SK-N-SH (cell line): ENCODE measurements around the gene TP53AIP1. TPM values are rescaled to one million over a fixed set of nuclear protein-coding genes. Genes with fewer than 3 reads are reported as not detected.

Experiments
- CTCF ChIA-PET: fragments of 300-600, 350-600 bp; formaldehyde crosslinking; extraction: SDS; loops from one replicate; lab custom pipeline; 2021; lab: Yijun Ruan, JAX
- POLR2A ChIA-PET: fragments of 350-600 bp; sonication (Branson Sonifier 250); formaldehyde crosslinking; extraction: SDS; loops from one replicate; lab custom pipeline; 2020; ENCODE audit warnings: antibody characterized with exemption, inconsistent platforms; lab: Yijun Ruan, JAX
- DNase-seq: peaks from one replicate; pipeline ENCODE4 v3.0.0; 2012
- H2AFZ ChIP-seq: fragments of 200-600 bp; sonication (generic); 2 replicates; pipeline ENCODE4 v1.8.1; 2016; ENCODE audit warnings: antibody characterized with exemption, mild to moderate bottlenecking, low read depth
- H3F3A ChIP-seq: fragments of 200-600 bp; sonication (generic); replicated peaks from 2 replicates; pipeline ENCODE3; 2016; ENCODE audit warnings: antibody characterized with exemption, mild to moderate bottlenecking; ENCODE audit not compliant: insufficient read depth
- H3K27ac ChIP-seq, 2 experiments: fragments of 200-500 bp in 1 of 2; fragments of 200-600 bp in 1 of 2; sonication (Bioruptor generic) in 1 of 2; sonication (generic), shearing (Covaris generic) in 1 of 2; 2 replicates each; pipeline versions ENCODE4 v1.5.1 to v1.6.1; 2014 to 2016; ENCODE audit warnings: low read depth in 2 of 2, inconsistent platforms in 1 of 2, low read length in 1 of 2, mild to moderate bottlenecking in 1 of 2, mixed read lengths in 1 of 2
- H3K27me3 ChIP-seq: fragments of 200-600 bp; sonication (generic), shearing (Covaris generic); 2 replicates; pipeline ENCODE4 v1.6.1; 2016; ENCODE audit warnings: mixed run types; ENCODE audit not compliant: insufficient read depth
- H3K36me3 ChIP-seq, 2 experiments: fragments of 200-500 bp in 1 of 2; fragments of 200-600 bp in 1 of 2; sonication (Bioruptor generic) in 1 of 2; sonication (generic) in 1 of 2; replicated peaks in 1 of 2; 2 replicates each; pipeline versions ENCODE3 to v1.5.1; 2014 to 2016; ENCODE audit warnings: low read length in 1 of 2, mild to moderate bottlenecking in 1 of 2; ENCODE audit not compliant: insufficient read depth in 2 of 2, control insufficient read depth in 1 of 2
- H3K4me1 ChIP-seq, 2 experiments: fragments of 200-500 bp in 1 of 2; fragments of 200-600 bp in 1 of 2; sonication (Bioruptor generic) in 1 of 2; sonication (generic), shearing (Covaris generic) in 1 of 2; 2 replicates each; pipeline versions ENCODE4 v1.5.1 to v1.6.1; 2014 to 2016; ENCODE audit warnings: low read depth in 1 of 2, low read length in 1 of 2, mixed run types in 1 of 2; ENCODE audit not compliant: insufficient read depth in 2 of 2, control insufficient read depth in 1 of 2
- H3K4me2 ChIP-seq: fragments of 200-600 bp; sonication (generic), shearing (Covaris generic); 2 replicates; pipeline ENCODE4 v1.6.1; 2017; ENCODE audit warnings: mixed run types
- H3K4me3 ChIP-seq, 2 experiments: fragments of 200-500 bp in 1 of 2; fragments of 200-600 bp in 1 of 2; sonication (Bioruptor generic) in 1 of 2; sonication (generic), shearing (Covaris generic) in 1 of 2; 2 replicates each; pipeline versions ENCODE4 v1.5.1 to v1.8.1; 2014 to 2016; ENCODE audit warnings: low read depth in 2 of 2, inconsistent platforms in 1 of 2, low read length in 1 of 2, mild to moderate bottlenecking in 1 of 2, mixed read lengths in 1 of 2, moderate library complexity in 1 of 2
- H3K79me2 ChIP-seq: fragments of 200-600 bp; sonication (generic); 2 replicates; pipeline ENCODE4 v1.8.1; 2017; ENCODE audit warnings: mild to moderate bottlenecking; ENCODE audit not compliant: insufficient read depth
- H3K9ac ChIP-seq: fragments of 200-600 bp; sonication (generic); 2 replicates; pipeline ENCODE4 v1.6.1; 2017; ENCODE audit warnings: mixed run types
- H3K9me2 ChIP-seq: fragments of 200-600 bp; sonication (generic); 2 replicates; pipeline ENCODE4 v1.6.1; 2017; ENCODE audit warnings: mixed run types
- H3K9me3 ChIP-seq: fragments of 200-600 bp; sonication (generic); 2 replicates; pipeline ENCODE4 v1.6.1; 2017; ENCODE audit warnings: mixed run types, mild to moderate bottlenecking, moderate library complexity
- H4K20me1 ChIP-seq: fragments of 200-600 bp; sonication (generic); 2 replicates; pipeline ENCODE4 v1.6.1; 2017; ENCODE audit warnings: mild to moderate bottlenecking, mixed run types; ENCODE audit not compliant: insufficient read depth
- ELF1 ChIP-seq: IDR thresholded peaks from 2 replicates; pipeline ENCODE4 v1.4.0; 2012
- EP300 ChIP-seq, 2 experiments: IDR thresholded peaks; 2 replicates each; pipeline versions ENCODE4 v1.4.0 to v1.6.1; 2012; ENCODE audit warnings: borderline replicate concordance in 1 of 2, low read depth in 1 of 2, low read length in 1 of 2
- FOSL2 ChIP-seq: IDR thresholded peaks from 2 replicates; pipeline ENCODE4 v1.4.0; 2012; ENCODE audit warnings: low read depth, mild to moderate bottlenecking, moderate library complexity, borderline replicate concordance
- GATA2 ChIP-seq: sonication (generic); formaldehyde crosslinking; IDR thresholded peaks from 2 replicates; pipeline ENCODE4 v1.5.0; 2020; ENCODE audit warnings: mild to moderate bottlenecking, missing genetic modification reagents
- POLR2AphosphoS5 ChIP-seq: IDR thresholded peaks from 2 replicates; pipeline ENCODE4 v1.6.1; 2012; ENCODE audit warnings: low read depth, low read length
- RCOR1 ChIP-seq: fragments of 150-350 bp; IDR thresholded peaks from 2 replicates; pipeline ENCODE4 v1.6.1; 2017; ENCODE audit warnings: antibody characterized with exemption, low read length
- RXRA ChIP-seq: IDR thresholded peaks from 2 replicates; pipeline ENCODE4 v1.4.0; 2012; ENCODE audit warnings: low read depth, mild to moderate bottlenecking, borderline replicate concordance
- SIN3A ChIP-seq: IDR thresholded peaks from 2 replicates; pipeline ENCODE4 v1.6.1; 2012; ENCODE audit warnings: low read depth, mild to moderate bottlenecking, low read length, moderate library complexity, borderline replicate concordance
- SMC3 ChIP-seq: IDR thresholded peaks from 2 replicates; pipeline ENCODE4 v1.6.1; 2012; ENCODE audit warnings: low read depth, low read length, improper control_type of control experiment
- TAF1 ChIP-seq: IDR thresholded peaks from 2 replicates; pipeline ENCODE4 v1.6.1; 2012; ENCODE audit warnings: low read depth, mild to moderate bottlenecking, low read length, moderate library complexity, borderline replicate concordance
- YY1 ChIP-seq: IDR thresholded peaks from 2 replicates; pipeline ENCODE4 v1.4.0; 2012; ENCODE audit warnings: low read depth, mild to moderate bottlenecking
- WGBS: methylation state at CpG from one replicate; pipeline ENCODE4 v1.1.6; 2017; ENCODE audit warnings: low lambda C conversion rate; 5-methylcytosine and 5-hydroxymethylcytosine counted together
- polyA plus RNA-seq, 3 experiments: library from polyadenylated mRNA; depleted of rRNA; stranded (reverse); fragments of >200 nt; gene quantifications; 2 replicates each; pipeline ENCODE4 v1.2.3, GENCODE V29; 2012
- TF ChIP-seq, protein P1 (sequence below): IDR thresholded peaks from 2 replicates; pipeline ENCODE4 v1.4.0; 2012; ENCODE audit warnings: low read depth, borderline replicate concordance
- TF ChIP-seq, protein P2 (sequence below): fragments of 150-350 bp; IDR thresholded peaks from 2 replicates; pipeline ENCODE4 v1.6.1; 2017; ENCODE audit warnings: antibody characterized with exemption, low read length, low read depth, borderline replicate concordance
- TF ChIP-seq, protein P3 (sequence below): fragments of 150-350 bp; IDR thresholded peaks from 2 replicates; pipeline ENCODE4 v1.6.1; 2016; ENCODE audit warnings: mild to moderate bottlenecking, low read depth, low read length
- TF ChIP-seq, protein P4 (sequence below): IDR thresholded peaks from 2 replicates; pipeline ENCODE4 v1.4.0; 2012; ENCODE audit warnings: low read depth
- TF ChIP-seq, protein P5 (sequence below): fragments of 200-600 bp; sonication (generic); IDR thresholded peaks from 2 replicates; pipeline ENCODE4 v1.6.1; 2017; ENCODE audit warnings: antibody characterized with exemption, mild to moderate bottlenecking, moderate library complexity

Gene TP53AIP1
- polyA plus RNA-seq, 1 of the 3 experiments (the other 2 are of a cell fraction) = 0.05 TPM

DNA sequence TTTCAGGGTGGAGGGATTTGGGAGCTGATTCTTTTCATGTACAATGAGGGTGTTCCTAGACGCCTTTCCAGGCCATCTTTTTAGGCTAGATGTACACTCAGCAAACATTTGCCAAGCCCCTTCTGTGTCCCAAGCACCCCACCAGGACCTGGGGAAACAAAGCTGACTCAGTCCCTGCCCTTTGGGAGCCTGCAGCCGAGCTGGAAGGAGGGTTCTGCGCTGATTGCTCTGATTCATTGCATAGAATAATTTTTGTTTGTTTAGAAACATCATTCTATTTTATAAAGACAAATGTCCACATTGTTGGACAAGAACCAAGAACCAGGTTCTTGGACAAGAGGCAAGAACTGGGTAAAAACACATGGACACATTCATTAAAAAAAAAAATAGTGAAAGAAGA lies 16.7 kb downstream of the TP53AIP1 start:
- H3K9me3 ChIP-seq = no peaks in the 10 kb centered on the region
- no peak overlapping the region for H3K9ac ChIP-seq
- H4K20me1 ChIP-seq = no peaks in the 10 kb centered on the region
- no peak for DNase-seq
- H3K27ac ChIP-seq = no peak overlapping the region
- ChIA-PET POLR2A (no interaction called here), CTCF (interaction anchor here (1.3 to 4.8 kb wide), 3 partner anchors 23 to 768 kb away, joined by 3 to 26 read pairs (median 5); no protein-coding TSS in a partner anchor)
- H3K79me2 ChIP-seq = no peaks in the 10 kb centered on the region
- peaks cover 5% of the 10 kb centered on the region; the same call in 1 of the 2 replicates for H3K27me3 ChIP-seq
- peaks cover 0 to 2% of the 10 kb centered on the region in 2 experiments; a peak in 1 of 4 replicates for H3K4me1 ChIP-seq
- H3K4me3 ChIP-seq = no peak overlapping the region
- H2AFZ ChIP-seq = no peak overlapping the region
- WGBS = 43% methylated on average over 3 of the region's 3 CpGs
- no peaks in the 10 kb centered on the region for H3F3A ChIP-seq
- no peak overlapping the region for H3K4me2 ChIP-seq
- TF ChIP-seq POLR2AphosphoS5 (no peak), EP300 (IDR thresholded peaks at IDR 0.05; ENCODE audit: borderline replicate concordance in 1 of 2, low read depth in 1 of 2, low read length in 1 of 2) (no peak), SMC3 (no peak), YY1 (no peak), RXRA (no peak), ELF1 (no peak), GATA2 (no peak), RCOR1 (no peak), SIN3A (no peak), TAF1 (no peak), FOSL2 (no peak)
- TF ChIP-seq, protein P1, sequence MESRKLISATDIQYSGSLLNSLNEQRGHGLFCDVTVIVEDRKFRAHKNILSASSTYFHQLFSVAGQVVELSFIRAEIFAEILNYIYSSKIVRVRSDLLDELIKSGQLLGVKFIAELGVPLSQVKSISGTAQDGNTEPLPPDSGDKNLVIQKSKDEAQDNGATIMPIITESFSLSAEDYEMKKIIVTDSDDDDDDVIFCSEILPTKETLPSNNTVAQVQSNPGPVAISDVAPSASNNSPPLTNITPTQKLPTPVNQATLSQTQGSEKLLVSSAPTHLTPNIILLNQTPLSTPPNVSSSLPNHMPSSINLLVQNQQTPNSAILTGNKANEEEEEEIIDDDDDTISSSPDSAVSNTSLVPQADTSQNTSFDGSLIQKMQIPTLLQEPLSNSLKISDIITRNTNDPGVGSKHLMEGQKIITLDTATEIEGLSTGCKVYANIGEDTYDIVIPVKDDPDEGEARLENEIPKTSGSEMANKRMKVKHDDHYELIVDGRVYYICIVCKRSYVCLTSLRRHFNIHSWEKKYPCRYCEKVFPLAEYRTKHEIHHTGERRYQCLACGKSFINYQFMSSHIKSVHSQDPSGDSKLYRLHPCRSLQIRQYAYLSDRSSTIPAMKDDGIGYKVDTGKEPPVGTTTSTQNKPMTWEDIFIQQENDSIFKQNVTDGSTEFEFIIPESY = no peak
- TF ChIP-seq, protein P2, sequence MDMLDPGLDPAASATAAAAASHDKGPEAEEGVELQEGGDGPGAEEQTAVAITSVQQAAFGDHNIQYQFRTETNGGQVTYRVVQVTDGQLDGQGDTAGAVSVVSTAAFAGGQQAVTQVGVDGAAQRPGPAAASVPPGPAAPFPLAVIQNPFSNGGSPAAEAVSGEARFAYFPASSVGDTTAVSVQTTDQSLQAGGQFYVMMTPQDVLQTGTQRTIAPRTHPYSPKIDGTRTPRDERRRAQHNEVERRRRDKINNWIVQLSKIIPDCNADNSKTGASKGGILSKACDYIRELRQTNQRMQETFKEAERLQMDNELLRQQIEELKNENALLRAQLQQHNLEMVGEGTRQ = no peak
- TF ChIP-seq, protein P3, sequence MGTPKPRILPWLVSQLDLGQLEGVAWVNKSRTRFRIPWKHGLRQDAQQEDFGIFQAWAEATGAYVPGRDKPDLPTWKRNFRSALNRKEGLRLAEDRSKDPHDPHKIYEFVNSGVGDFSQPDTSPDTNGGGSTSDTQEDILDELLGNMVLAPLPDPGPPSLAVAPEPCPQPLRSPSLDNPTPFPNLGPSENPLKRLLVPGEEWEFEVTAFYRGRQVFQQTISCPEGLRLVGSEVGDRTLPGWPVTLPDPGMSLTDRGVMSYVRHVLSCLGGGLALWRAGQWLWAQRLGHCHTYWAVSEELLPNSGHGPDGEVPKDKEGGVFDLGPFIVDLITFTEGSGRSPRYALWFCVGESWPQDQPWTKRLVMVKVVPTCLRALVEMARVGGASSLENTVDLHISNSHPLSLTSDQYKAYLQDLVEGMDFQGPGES = no peak
- TF ChIP-seq, protein P4, sequence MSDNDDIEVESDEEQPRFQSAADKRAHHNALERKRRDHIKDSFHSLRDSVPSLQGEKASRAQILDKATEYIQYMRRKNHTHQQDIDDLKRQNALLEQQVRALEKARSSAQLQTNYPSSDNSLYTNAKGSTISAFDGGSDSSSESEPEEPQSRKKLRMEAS = no peak
- TF ChIP-seq, protein P5, sequence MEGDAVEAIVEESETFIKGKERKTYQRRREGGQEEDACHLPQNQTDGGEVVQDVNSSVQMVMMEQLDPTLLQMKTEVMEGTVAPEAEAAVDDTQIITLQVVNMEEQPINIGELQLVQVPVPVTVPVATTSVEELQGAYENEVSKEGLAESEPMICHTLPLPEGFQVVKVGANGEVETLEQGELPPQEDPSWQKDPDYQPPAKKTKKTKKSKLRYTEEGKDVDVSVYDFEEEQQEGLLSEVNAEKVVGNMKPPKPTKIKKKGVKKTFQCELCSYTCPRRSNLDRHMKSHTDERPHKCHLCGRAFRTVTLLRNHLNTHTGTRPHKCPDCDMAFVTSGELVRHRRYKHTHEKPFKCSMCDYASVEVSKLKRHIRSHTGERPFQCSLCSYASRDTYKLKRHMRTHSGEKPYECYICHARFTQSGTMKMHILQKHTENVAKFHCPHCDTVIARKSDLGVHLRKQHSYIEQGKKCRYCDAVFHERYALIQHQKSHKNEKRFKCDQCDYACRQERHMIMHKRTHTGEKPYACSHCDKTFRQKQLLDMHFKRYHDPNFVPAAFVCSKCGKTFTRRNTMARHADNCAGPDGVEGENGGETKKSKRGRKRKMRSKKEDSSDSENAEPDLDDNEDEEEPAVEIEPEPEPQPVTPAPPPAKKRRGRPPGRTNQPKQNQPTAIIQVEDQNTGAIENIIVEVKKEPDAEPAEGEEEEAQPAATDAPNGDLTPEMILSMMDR = no peak
- no peaks in the 10 kb centered on the region for H3K9me2 ChIP-seq
- no peaks in the 10 kb centered on the region for H3K36me3 ChIP-seq
